HG03097 (cell line): ENCODE measurements around the gene ZNFX1.
A peak's percentile ranks its signal among the peaks of the same experiment; 100 is the strongest.

Source experiments
- ATAC-seq: cut with Tn5 transposase; IDR thresholded peaks from one replicate; pipeline ENCODE4 v1.9.1; 2021; ENCODE audit not compliant: unreplicated experiment, low FRiP score

ZNFX1 gene

DNA sequence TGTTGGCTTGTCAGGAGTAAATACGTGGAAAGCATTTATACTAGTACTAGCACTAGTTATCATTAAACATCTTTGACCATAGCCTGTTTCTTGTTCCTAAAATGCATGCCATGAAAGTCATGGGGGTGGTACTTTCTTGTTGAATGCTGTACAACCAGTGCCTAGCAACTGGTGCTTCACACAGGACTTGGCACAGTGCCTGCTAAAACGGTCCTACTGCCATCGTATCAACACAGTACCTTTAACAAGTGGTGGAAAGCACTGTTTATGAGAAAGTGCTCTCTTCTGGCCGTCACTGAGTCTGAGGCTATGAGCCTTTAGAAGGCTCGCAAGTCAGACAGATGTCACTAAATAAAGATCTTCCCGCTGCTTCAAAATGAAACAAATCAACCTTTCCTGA lies 21.6 kb downstream of the ZNFX1 start:
- no peak for ATAC-seq

DNA sequence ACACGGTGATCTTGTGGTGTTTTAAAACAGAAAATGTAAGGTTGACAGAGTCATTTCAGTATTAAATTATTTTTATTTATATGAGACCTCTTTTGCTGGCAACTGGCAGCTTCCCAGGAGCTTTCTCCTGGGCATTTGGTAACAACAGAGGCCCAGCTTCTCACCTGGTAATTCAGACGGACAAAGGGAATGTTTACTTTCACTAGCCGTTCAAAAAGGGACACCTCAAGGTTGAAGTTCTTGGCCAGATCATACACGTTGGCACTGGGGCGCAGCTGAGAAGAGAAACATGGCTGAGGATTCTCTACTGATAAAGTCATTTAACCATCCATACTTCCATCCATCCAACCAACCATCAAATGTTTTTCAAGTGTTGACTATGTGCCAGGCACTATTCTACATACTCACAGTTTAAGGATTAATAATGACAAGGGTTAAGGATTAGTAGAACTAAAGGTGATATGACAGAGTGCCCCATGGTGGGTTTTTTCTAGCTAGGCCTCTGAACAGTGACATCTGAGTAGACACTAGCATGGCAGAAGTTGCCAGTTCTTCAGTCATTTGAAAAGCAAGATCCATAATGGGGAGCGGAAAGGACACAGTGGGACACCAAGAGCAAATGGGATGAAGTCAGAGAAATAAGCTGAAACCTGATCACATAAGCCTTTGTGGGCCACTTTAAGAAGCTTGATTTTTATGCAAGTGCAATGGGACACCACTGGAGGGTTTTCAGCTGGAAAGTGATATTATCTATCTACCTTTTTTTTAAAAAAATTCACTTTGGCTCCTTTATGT lies 25.1 kb downstream of the ZNFX1 start:
- ATAC-seq = no peak

DNA sequence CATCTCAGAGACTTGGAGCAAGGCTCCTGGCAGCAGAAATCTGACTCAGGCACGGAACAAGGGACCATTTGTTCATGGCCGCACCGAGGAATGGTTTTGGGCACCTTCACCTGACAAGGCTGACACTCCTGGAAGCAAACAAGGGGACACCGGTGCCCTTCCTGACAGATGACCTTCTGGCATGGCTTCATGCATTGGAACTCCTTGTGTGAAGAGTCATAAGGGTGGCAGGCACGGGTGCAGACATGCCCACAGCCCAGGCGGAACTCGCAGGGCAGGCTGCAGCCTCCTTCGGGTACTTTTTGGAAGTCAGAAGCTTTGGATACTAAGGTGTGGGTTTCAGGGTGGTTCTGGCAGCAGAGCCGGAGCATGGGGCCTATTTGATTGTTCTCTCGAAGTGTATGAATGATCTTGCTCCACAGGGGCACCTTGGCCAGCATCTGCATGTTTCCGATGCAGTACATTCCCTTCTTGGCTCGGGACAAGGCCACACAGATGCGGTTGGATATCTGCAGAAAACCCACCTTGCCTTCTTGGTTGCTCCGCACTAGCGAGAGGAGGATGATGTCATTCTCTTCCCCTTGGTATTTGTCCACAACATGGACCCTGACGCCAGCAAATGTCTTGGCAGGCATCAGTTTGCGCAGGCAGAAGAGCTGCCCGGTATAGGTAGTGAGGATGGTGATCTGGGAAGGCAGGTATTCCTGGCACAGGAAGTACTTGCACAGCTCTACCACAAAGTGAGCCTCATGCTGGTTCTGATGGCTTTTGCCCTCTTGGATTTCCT lies 28.8 kb downstream of the ZNFX1 start:
- no peak for ATAC-seq

DNA sequence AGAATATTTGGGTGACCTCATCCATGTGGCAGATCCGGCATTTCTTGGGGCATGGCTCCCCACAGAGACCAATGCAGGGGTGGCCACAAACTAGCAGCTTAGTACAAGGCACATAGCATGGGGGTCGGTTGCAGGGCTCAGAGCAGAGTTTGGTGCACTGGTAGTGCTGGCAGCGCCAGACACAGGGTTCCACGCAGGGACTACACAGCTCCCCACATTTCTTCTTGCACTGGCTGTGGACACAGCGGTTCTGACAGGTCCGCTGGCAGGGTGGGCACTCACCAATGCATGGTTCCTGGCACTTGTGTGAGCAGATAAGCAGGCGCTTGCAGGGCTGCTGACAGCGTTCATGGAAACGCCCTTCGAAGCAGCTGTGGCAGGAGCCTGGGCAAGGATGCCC lies 29.6 kb downstream of the ZNFX1 start:
- no peak for ATAC-seq

DNA sequence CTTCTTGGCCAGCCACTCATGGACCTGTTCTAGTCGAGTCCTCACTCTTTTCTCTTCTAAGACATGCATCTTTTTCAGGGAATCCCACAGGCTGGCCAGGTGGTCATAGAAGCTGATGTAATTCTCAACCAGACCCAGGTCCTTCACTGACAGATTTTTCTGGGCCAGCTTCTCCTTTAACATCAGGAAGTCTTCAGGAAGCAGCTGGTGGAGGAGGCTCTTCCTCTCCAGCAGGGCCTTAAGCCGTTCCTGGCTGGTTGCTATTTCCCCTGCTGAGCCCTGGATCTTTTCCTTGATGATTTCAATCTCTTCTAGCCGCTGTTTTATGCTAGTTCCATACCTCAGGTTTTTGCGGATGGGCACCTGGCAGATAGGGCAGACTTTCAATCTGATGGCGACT lies 30.1 kb downstream of the ZNFX1 start:
- no peak for ATAC-seq

DNA sequence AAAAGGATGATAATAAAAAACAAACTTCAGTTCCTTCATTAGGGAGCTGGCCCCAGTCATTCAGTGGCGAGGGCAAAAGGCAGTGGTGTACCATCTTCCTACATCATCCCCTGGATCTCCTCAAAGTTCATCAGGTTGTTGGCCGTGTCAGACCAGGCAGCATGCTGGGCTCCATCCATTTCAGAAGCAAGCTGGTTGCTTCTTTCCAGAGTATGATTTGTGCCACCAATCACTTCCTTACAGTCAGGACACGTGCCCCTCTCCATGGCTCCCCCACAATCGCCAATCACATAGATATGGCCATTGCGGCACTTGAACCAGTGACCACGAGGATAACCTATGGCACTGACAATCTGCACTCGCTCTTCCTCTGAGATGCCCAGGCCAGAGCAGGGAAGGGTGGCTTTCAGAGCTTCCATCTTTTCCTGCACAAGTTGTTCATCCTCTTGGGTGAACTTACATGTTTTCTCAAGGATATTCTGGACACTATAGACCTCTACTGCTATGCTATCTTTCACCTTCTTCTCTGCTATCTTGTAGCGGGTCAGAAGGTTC lies 30.6 kb downstream of the ZNFX1 start:
- no peak for ATAC-seq

DNA sequence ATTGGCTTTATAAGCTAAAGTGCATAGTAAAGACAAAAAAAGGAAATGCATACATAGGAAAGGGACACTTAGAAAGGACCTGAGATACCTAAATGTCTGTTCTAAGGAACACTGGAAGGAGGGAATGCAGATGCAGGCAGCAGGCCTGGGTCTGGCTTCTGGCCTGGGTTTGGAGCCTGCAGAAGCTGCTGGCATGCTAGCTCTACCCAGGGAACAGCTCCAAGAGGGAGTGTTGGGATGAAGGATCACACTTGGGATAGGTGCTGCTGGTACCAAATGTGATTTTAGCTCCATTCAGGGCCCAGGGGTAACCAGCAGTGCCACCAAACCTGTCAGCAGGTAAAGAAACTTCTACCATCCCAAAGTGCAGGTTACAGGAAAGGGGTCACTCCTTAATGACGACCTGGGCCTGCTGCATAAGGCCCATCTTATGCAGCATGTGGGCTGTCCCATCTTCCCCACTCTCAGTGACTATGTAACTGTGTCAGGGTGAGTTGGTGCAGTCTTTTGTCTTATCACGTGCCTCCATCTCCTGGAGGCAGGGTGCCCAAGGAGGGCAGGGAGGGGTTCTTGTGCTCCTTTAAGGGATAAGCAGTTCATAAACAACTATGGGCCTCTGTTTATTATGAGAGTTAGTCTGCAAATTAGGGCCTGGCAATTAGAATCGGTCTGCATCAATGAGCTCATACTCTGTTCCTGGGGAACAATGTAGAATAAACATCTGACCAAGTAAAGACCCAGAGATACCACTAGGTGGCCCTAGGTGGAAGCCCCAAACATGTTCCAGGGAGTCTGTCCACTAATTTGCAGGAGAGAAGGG lies 31.7 kb downstream of the ZNFX1 start:
- no peak for ATAC-seq

DNA sequence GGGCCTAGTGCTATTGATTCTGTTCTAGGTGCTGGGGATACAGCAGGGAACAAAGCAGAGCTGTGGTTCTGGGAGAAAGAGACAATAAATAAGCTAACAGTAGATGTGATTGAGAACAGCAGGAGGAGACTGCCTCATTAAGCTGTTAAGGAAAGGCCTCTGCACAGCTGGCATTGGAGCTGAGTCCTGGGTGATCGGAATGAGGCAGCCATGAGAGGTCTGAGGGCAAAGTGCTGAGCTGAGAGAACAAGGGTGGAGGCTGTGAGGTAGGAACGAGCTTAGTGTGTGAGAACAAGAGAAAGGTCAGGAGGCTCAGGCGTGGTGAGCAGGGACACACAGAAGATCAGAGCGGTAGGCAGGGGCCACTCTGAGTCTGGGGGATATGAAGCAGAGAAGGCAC lies 40.3 kb downstream of the ZNFX1 start:
- no peak for ATAC-seq

DNA sequence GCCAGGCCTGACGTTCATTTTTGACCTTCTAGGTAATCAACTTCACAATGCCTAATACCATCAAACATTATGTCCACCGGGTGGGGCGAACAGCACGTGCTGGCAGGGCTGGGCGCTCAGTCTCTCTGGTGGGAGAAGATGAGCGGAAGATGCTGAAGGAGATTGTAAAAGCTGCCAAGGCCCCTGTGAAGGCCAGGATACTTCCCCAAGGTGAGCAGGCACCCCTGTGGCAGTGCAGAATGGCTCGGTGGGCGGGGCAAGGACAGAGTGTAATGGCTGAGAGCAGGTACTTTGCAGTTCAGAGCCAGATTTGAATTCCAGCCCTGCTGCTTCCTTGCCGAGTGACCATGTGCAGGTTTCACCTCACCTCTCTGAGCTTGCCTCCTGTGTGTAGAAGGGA lies 41.6 kb downstream of the ZNFX1 start:
- no peak for ATAC-seq

DNA sequence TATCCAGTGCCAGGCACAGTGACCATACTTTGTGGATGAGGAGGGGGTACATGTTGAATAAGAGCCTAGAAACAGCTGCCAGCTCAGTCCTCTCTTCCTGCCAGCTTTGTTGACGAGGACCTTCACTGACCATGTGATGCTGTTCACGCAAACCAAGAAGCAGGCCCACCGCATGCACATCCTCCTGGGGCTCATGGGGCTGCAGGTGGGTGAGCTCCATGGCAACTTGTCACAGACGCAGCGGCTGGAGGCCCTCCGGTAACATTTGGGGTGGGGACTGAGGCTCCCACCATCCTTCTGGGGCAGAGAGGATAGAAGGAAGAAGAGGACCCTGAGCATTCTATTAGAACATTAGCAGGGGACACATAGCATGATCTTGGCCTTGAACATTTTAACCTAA lies 43.0 kb downstream of the ZNFX1 start:
- no peak for ATAC-seq

DNA sequence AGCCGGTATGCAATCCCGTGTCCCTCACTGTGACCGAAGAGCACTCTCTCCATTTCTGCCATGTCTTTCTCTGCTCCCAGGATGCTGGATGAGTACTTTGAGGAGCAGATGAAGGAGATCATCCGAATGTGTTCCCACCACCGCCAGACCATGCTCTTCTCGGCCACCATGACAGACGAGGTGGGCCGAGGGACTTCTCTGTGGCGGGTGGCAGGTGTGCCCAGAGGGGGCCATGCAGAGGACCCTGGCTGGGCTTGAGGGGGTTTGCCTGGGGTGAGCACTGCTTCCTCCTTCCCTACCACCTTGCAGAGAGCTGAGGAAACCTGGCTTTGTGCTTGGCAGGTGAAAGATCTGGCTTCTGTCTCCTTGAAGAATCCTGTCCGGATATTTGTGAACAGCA lies 44.6 kb downstream of the ZNFX1 start:
- no peak for ATAC-seq

DNA sequence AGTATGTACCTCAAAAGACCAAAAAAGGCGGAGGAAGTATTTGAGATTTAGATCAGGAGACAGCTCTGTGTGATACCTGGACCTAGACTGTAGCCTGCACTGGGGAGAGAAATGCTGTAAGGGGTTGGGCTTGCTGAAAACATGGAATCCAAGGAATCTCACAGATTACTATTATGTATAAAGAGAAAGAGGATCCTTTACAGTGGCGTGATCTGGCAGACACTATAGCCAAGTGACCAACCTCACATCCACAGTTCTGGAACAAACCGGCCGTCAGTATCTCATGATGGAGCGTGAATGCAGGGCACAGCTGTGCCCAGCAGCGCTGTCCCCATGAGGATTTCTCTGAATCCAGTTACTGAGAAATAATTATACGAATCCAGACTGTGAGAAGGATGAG lies 46.4 kb downstream of the ZNFX1 start:
- ATAC-seq = no peak

DNA sequence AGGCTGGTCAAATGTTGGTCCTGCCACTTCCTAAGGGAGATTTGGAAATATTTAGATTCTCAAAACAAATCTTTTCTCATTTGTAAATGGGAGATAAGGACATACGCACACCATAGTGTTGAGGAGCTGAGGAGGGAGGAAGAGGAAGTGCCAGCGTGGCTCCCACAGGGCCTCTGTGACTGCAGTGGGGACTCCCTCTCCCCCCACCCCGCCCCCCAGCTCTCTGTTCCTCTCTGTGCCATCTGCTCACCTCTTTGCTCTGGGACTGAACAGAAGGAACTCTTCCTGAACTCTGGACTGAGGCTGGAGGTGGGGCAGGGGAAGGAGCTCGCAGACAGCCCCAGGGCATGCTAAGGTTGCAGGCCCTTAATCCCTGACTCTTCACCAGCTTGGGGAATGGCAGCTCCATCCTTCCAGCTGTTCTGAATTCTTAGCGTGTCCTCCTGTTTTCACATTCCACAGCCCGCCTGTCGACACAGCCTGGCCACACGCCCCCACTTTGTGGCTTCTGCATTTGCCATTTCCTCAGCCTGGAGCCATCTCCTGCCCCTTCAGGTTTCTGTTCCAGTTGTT lies 47.2 kb downstream of the ZNFX1 start:
- no peak for ATAC-seq

DNA sequence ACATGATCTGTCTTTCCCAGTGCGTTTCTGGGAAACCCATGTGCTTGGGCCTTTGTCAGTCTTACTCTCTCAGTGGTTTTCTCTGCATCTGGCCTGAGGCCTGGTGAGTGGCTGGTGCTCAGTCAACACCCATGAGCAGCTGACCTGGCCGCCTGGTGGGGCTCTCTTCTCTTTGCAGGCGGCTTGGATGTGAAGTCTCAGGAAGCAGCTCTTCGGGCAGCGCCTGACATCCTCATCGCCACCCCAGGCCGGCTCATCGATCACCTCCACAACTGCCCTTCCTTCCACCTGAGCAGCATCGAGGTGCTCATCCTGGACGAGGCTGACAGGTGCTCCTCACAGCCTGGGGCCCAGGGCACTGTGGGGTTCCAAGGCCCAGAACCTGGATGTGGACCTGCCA lies 47.8 kb downstream of the ZNFX1 start:
- no peak for ATAC-seq

DNA sequence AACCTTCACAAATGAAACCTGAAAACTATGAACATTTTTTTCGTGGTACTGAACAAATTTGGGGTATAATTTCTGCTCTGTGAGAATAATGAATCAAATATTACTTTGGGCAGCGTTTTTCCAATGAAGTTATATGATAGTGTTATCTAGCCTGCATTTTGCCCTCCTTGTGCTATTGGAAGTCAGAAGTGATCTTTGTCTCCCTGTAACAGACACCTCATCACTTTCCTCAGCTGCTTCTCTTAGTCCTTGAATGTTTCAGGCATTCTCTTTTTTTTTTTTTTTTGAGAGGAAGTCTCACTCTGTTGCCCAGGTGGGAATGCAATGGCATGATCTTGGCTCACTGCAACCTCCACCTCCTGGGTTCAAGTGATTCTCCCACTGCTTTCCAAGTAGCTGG lies 48.5 kb downstream of the ZNFX1 start:
- ATAC-seq = no peak

DNA sequence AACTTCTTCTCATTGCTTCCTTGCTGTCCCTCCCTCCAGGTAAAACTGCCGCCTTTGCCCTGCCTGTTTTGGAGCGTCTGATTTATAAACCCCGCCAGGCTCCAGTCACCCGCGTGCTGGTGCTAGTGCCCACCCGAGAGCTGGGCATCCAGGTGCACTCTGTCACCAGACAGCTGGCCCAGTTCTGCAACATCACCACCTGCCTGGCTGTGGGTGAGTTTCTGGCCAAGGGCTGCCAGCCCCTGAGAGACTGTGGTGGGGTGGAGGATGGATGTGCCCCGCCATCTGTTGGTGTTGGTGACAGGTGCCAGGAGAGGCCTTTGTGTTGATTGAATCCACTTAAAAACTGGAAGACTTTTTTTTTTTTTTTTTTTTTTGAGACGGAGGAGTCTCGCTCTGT lies 49.2 kb downstream of the ZNFX1 start:
- ATAC-seq = no peak

DNA sequence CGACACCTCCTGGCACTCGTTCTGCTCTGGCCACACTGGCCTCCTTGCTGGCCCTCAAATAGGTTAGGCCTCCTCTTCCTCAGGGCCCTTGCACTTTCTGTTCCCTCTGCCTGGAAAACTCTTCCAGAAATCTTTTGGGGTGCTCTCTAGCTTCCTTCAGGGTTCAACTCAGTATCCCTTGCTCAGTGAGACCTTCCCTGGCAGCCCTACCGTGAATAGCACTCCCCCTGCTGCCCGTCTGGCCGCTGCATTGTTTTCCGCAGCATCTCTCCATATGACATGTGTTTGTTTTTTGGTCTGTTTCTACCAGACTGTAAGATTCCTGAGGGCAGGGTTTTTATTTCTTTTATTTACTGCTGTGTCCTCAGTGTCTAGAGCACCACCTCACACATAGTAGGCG lies 52.0 kb downstream of the ZNFX1 start:
- ATAC-seq = no peak

DNA sequence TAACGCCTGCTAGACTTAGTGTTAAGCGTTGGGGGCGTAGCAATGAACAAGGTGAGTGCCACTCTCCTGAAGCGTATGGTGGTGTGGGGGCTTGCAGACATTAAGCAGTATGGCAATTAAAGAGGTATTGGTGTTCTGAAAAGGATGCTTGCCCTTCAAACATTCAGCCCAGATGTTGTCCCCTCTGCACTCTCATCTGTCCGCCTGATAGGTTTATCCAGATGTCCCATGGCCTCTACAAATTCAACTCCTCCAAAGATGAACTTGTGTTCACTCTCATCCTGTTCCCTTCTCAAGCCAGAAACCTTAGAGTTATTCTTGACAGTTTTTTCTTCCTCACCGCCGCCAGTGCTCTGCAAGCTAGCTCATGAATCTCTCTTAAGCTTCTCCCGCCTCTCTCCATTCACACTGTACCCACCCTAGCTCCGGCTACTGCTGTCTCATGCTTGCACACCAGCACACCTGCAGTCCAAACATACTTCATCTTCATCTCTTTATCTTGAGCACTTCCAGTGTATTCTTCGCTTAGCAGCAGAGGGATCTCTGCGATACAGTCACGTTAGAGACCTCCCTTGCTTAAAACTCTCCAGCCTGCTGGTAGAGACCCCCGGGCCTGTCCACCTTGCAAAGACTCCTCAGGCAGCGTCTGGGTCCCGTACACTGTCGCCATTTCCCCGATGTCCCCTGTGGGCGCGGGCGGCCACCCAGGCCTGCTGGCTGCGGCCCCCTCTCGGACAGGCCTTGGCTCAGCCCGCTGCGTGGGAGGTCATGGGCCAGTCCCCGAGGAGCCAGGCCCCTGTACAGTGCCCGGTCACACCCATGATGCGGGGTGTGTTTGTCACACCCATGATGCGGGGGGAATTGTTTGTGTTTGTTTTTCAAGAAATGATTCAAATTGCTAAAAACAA lies 57.7 kb downstream of the ZNFX1 start:
- ATAC-seq = no peak

DNA sequence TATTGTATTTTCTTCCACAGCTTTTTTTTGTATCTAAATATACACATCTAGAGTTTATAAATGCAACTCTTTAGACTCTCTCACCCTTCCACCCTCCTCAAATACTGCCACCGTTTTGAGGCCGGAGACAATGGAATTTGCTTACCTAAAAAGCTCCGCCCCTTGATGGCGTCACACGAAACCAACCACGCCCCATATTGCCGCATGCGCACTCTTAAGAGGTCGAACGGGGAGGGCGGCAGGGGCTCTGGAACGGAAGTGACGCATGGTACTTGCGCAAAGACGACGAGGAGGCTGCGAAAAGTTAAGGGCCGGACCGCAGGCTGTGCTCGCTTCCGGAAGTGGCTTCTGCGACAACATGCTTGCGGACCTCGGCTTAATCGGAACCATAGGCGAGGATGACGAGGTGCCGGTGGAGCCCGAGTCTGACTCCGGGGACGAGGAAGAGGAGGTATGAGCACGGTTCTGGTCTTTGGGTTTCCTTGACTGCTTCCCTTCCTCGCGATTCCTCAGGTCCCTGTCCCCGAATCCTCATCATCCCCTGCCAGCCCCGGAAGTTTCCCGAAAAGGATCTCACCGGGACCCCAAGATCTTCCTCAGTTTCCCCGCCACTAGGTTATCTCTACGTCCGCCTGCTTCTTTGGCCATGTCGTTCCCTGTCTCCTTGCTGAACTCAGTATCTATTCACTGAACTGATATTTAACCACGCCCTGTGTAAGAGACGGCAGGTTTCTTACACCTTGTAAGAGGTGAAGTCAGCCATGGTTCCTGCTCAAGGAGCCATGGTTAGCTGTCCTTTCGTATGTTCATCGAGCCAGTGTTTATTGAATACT lies 58.5 kb downstream of the ZNFX1 start, which contains the start of gene DDX27:
DDX27 (plus strand) TSS at position 326 of the 833 bp plus-strand sequence; CDS start at position 359, 33 bp downstream.
- ATAC-seq = peak; percentile 80
